Stimulated activated CD8-positive, alpha-beta memory T cell treated with anti-CD3 and anti-CD28 coated beads, Interleukin-4, amount 100 ng/mL, for 48 hours (primary cell): Measurements from ENCODE around the gene ZMYND19.
"Not testable (repeated sequence)": the region's sequence is repeated elsewhere in the genome, so short reads cannot be mapped to it uniquely, and the experiment has no call there.

Experiments
- DNase-seq: peaks from one replicate; pipeline ENCODE4 v3.0.0-alpha.2; 2020

ZMYND19 gene

GRCh38 chr9:137590469-137591383 lies at the start of gene ZMYND19:
Gene ZMYND19 (minus strand): TSS chr9:137590512. CDS start chr9:137590263, 249 bp downstream.
- peak; percentile 93 for DNase-seq

- no peak for DNase-seq
Measured at GRCh38 chr9:137639303-137640051, 49.2 kb upstream of the ZMYND19 start.

- DNase-seq: no peak
Measured at GRCh38 chr9:137638680-137639079, 48.4 kb upstream of the ZMYND19 start.

GRCh38 chr9:137634016-137634415 lies 43.7 kb upstream of the ZMYND19 start:
- DNase-seq: no peak

- no peak for DNase-seq
Measured at GRCh38 chr9:137632230-137633161, 42.2 kb upstream of the ZMYND19 start.

- DNase-seq: no peak
Measured at GRCh38 chr9:137631345-137632229, 41.3 kb upstream of the ZMYND19 start.

- no peak for DNase-seq
Measured at GRCh38 chr9:137630679-137631078, 40.4 kb upstream of the ZMYND19 start.

- no peak for DNase-seq
Measured at GRCh38 chr9:137630126-137630525, 39.8 kb upstream of the ZMYND19 start.

- not testable (repeated sequence) for DNase-seq
Measured at GRCh38 chr9:137627406-137627805, 37.1 kb upstream of the ZMYND19 start.

GRCh38 chr9:137626464-137626863 lies 36.2 kb upstream of the ZMYND19 start:
- no peak for DNase-seq

GRCh38 chr9:137622211-137622610 lies 31.9 kb upstream of the ZMYND19 start:
- DNase-seq: not testable (repeated sequence)

- no peak for DNase-seq
Measured at GRCh38 chr9:137621131-137621757, 30.9 kb upstream of the ZMYND19 start.

GRCh38 chr9:137620581-137620980 lies 30.3 kb upstream of the ZMYND19 start:
- DNase-seq: no peak

GRCh38 chr9:137620048-137620405 lies 29.7 kb upstream of the ZMYND19 start:
- DNase-seq: no peak

- peak; percentile 59 for DNase-seq
Measured at GRCh38 chr9:137619240-137620047, 29.1 kb upstream of the ZMYND19 start.

GRCh38 chr9:137618105-137619067 lies 28.1 kb upstream of the ZMYND19 start, which contains the start of gene EHMT1:
Gene EHMT1 (plus strand): TSS chr9:137619005. CDS start chr9:137619029, 24 bp downstream.
- DNase-seq: peak; percentile 92

GRCh38 chr9:137615387-137615871 lies 25.1 kb upstream of the ZMYND19 start:
- no peak for DNase-seq

- DNase-seq: no peak
Measured at GRCh38 chr9:137614631-137615386, 24.5 kb upstream of the ZMYND19 start.
